Heart left ventricle (tissue), 16 donors: ENCODE data around the gene MRE11. TPM values are rescaled to one million over a fixed set of nuclear protein-coding genes. Genes with fewer than 3 reads are reported as not detected.

Experiments
- ATAC-seq, 4 donors: fragments of 200-7000 bp; cut with Tn5 transposase; one replicate each; pipeline ENCODE4 v1.9.1; 2020 to 2022; ENCODE audit warnings: moderate library complexity in 4 of 4, mild to moderate bottlenecking in 3 of 4, moderate number of reproducible peaks in 1 of 4
- DNase-seq, 5 donors: peaks; one replicate each; pipeline ENCODE4 v3.0.0-alpha.2; 2020
- H3K27ac ChIP-seq, 12 donors: fragments of 200-600 bp; sonication (generic) in 4 of 12; one replicate each; pipeline versions ENCODE4 v1.5.0 to v1.8.0; 2016 to 2022; ENCODE audit warnings: mild to moderate bottlenecking in 2 of 12
- H3K27me3 ChIP-seq, 9 donors: fragments of 200-600 bp; sonication (generic) in 2 of 9; one replicate each; pipeline versions ENCODE4 v1.5.1 to v1.8.0; 2016 to 2022; ENCODE audit warnings: mild to moderate bottlenecking in 3 of 9
- H3K36me3 ChIP-seq, 9 donors: fragments of 200-600 bp; sonication (generic) in 2 of 9; one replicate each; pipeline versions ENCODE4 v1.5.0 to v1.8.0; 2018 to 2022; ENCODE audit warnings: mild to moderate bottlenecking in 2 of 9
- H3K4me1 ChIP-seq, 12 donors: fragments of 200-600 bp; sonication (generic) in 4 of 12; one replicate each; pipeline versions ENCODE4 v1.5.0 to v1.8.0; 2016 to 2022; ENCODE audit warnings: mild to moderate bottlenecking in 3 of 12
- H3K4me3 ChIP-seq, 12 donors: fragments of 200-600 bp; sonication (generic) in 4 of 12; one replicate each; pipeline versions ENCODE4 v1.5.0 to v1.8.0; 2017 to 2022; ENCODE audit warnings: mild to moderate bottlenecking in 9 of 12, moderate library complexity in 4 of 12
- H3K9me3 ChIP-seq, 12 donors: fragments of 200-600 bp; sonication (generic) in 4 of 12; one replicate each; pipeline versions ENCODE4 v1.5.0 to v1.8.0; 2016 to 2022; ENCODE audit warnings: mild to moderate bottlenecking in 1 of 12
- CTCF ChIP-seq, 12 donors: fragments of 200-600 bp; sonication (generic) in 4 of 12; IDR thresholded peaks; one replicate each; pipeline versions ENCODE4 v1.5.0 to v1.8.0; 2018 to 2022; ENCODE audit warnings: antibody characterized with exemption in 12 of 12, mild to moderate bottlenecking in 5 of 12
- POLR2A ChIP-seq, 2 donors: fragments of 450-650 bp; IDR thresholded peaks; one replicate each; pipeline ENCODE4 v1.6.1; 2017; ENCODE audit warnings: antibody characterized with exemption in 2 of 2, mild to moderate bottlenecking in 2 of 2, moderate library complexity in 2 of 2
- WGBS, 4 donors: extraction: QIAGEN DNeasy Blood & Tissue Kit in 2 of 4; methylation state at CpG; one replicate each; pipeline versions ENCODE4 v1.1.5 to v1.1.7; 2013 to 2018; 5-methylcytosine and 5-hydroxymethylcytosine counted together
- intact Hi-C, 10 donors: fragments of 100-400 bp; cut with DNase I; formaldehyde crosslinking; loops; one replicate each; pipeline versions ENCODE4 v1.11.1 to v1.14.2; 2022
- polyA plus RNA-seq, 2 donors: library from polyadenylated mRNA; stranded (reverse); fragments of 200-250 nt; gene quantifications; one replicate each; pipeline ENCODE4 v1.2.3, GENCODE V29; 2013
- total RNA-seq, 9 donors: library from RNA; depleted of rRNA in 2 of 9; stranded (reverse); fragments of >200 nt in 2 of 9; fragmentation: NEBNext Ultra II Directional in 3 of 9; extraction: Animal tissue kit (Norgen Biotek cat#: 25700) in 3 of 9; gene quantifications; one replicate each; pipeline versions ENCODE4 v1.1.0 to v1.2.4, GENCODE V29; 2016 to 2023
- donor health status: ischemic (EF 13 %, LVEDD 7.1; RV severe dilation, severe dysfunction).
- donor health status: healthy with polysubstance abuse.
- donor health status: DM: no; HTN: yes; CAD: no.
- donor health status: DM: no; HTN: no; CAD: no.
- donor health status: ischemic (EF 25% LVEDD 6.9; RV normal size, moderate dysfunction).
- donor health status: ischemic (EF 25% LVEDD 5.7; RV mildly dilated, moderate dysfunction).
- donor health status: healthy.
- donor health status: DM: yes; HTN: yes; CAD: no.
- donor health status: ischemic (EF 35%, LVEDD 5.7; RV mildly dilated, moderate dysfunction).
- donor health status: nonischemic (EF 11% LVEDD 7.7; RV severe dilation, severe dysfunction).
- donor health status: DM: yes; HTN: yes; CAD: no.
- donor health status: PGD.
- donor health status: ischemic (EF 29% LVEDD 5.4; RV normal size, mild dysfunction).
- donor health status: nonischemic (EF 23%, LVEDD 6.1; RV moderate dilation, normal function).

Gene MRE11
- total and polyA plus RNA-seq, 11 donors = 1.9 to 12.3 (median 7.9) TPM

- H3K4me1 ChIP-seq = peaks cover 0 to 14% (median 0%) of the 10 kb centered on the region in 12 donors
- H3K36me3 ChIP-seq = peaks cover 0 to 86% (median 56%) of the 10 kb centered on the region in 9 donors
- no peaks in the 10 kb centered on the region for H3K9me3 ChIP-seq
- no peak overlapping the region for H3K4me3 ChIP-seq
- whole genome bisulfite sequencing, 4 donors = 96 to 98% (median 96%) methylated on average over 3 of the region's 3 CpGs
- intact Hi-C loops = loop anchor here in 1 of 10 donors (2.0 kb wide), 1 partner anchor 46 kb away; no protein-coding TSS in a partner anchor
- peak overlapping the region in 1 of 12 donors; percentile 10 for H3K27ac ChIP-seq
- ATAC-seq = no peak
- H3K27me3 ChIP-seq = no peaks in the 10 kb centered on the region
- no peak for TF ChIP-seq POLR2A (IDR thresholded peaks at IDR 0.05)
- TF ChIP-seq CTCF (IDR thresholded peaks at IDR 0.05) = no peak
- DNase-seq = no peak
Measured at GRCh38 chr11:94472916-94473799, 20.5 kb downstream of the MRE11 start.

- no peak overlapping the region for H3K4me3 ChIP-seq
- TF ChIP-seq POLR2A (IDR thresholded peaks at IDR 0.05) = no peak
- TF ChIP-seq CTCF (IDR thresholded peaks at IDR 0.05) = no peak
- H3K36me3 ChIP-seq = peaks cover 0 to 90% (median 66%) of the 10 kb centered on the region in 9 donors
- H3K4me1 ChIP-seq = peaks cover 0 to 14% (median 0%) of the 10 kb centered on the region in 12 donors
- DNase-seq = no peak
- H3K27ac ChIP-seq = no peak overlapping the region
- intact Hi-C loops = no loop called here
- no peaks in the 10 kb centered on the region for H3K9me3 ChIP-seq
- ATAC-seq = no peak
- no peaks in the 10 kb centered on the region for H3K27me3 ChIP-seq
- WGBS, 4 donors = 94 to 100% (median 96%) methylated on average over 2 of the region's 2 CpGs
Measured at GRCh38 chr11:94469416-94469815, 24.2 kb downstream of the MRE11 start.

- no peaks in the 10 kb centered on the region for H3K9me3 ChIP-seq
- no peaks in the 10 kb centered on the region for H3K4me1 ChIP-seq
- no peak overlapping the region for H3K27ac ChIP-seq
- DNase-seq (no peak), ATAC-seq (no peak)
- intact Hi-C loops = no loop called here
- H3K4me3 ChIP-seq = no peak overlapping the region
- peaks cover 0 to 72% (median 48%) of the 10 kb centered on the region in 9 donors for H3K36me3 ChIP-seq
- no peaks in the 10 kb centered on the region for H3K27me3 ChIP-seq
- no peak for TF ChIP-seq CTCF (IDR thresholded peaks at IDR 0.05)
- WGBS, 4 donors = 90 to 94% (median 93%) methylated on average over 2 of the region's 2 CpGs
Measured at GRCh38 chr11:94459576-94459975, 34.1 kb downstream of the MRE11 start.

- ATAC-seq (no peak), DNase-seq (no peak)
- Histone ChIP-seq H3K36me3 (peaks cover 0 to 71% (median 54%) of the 10 kb centered on the region in 9 donors), H3K4me1 (no peaks in the 10 kb centered on the region), H3K4me3 (no peak overlapping the region), H3K27me3 (no peaks in the 10 kb centered on the region), H3K27ac (no peak overlapping the region), H3K9me3 (peaks cover 0 to 7% (median 0%) of the 10 kb centered on the region in 12 donors)
- 85 to 88% (median 87%) methylated on average over 4 of the region's 4 CpGs for WGBS, 4 donors
- intact Hi-C loops = no loop called here
- TF ChIP-seq POLR2A (IDR thresholded peaks at IDR 0.05) (no peak), CTCF (IDR thresholded peaks at IDR 0.05) (no peak)
Measured at GRCh38 chr11:94457118-94458029, 36.3 kb downstream of the MRE11 start.
